Keratinocyte (primary cell): ENCODE data around the gene PHLDA3. TPM values are rescaled to one million over a fixed set of nuclear protein-coding genes. Genes with fewer than 3 reads are reported as not detected.
A peak's percentile ranks its signal among the peaks of the same experiment; 100 is the strongest.

Experiments
- DNase-seq: peaks from one replicate; pipeline ENCODE4 v3.0.0-alpha.2; 2011; ENCODE audit warnings: low read depth, missing footprints, low spot score
- FAIRE-seq: peaks from 2 replicates; lab custom pipeline; 2011; peaks lifted over from hg19 to GRCh38; lab: Jason Lieb, UNC
- H2AFZ ChIP-seq: 2 replicates; pipeline ENCODE4 v1.6.0; 2012; ENCODE audit warnings: low read length, control low read depth, inconsistent platforms; ENCODE audit not compliant: control insufficient read depth
- H3K27ac ChIP-seq: 2 replicates; pipeline ENCODE4 v1.5.1; 2011; ENCODE audit warnings: low read length; ENCODE audit not compliant: control insufficient read depth, insufficient read depth
- H3K27me3 ChIP-seq: 3 replicates; pipeline ENCODE4 v1.6.0; 2011; ENCODE audit warnings: low read length; ENCODE audit not compliant: control insufficient read depth, insufficient read depth; ENCODE audit errors: extremely low read depth
- H3K36me3 ChIP-seq, 2 experiments: 2 replicates in 1 of 2; 3 replicates in 1 of 2; pipeline ENCODE4 v1.5.1; 2011; ENCODE audit warnings: low read length in 2 of 2, mild to moderate bottlenecking in 1 of 2; ENCODE audit not compliant: control insufficient read depth in 2 of 2, insufficient read depth in 2 of 2; ENCODE audit errors: extremely low read depth in 1 of 2
- H3K4me1 ChIP-seq: 3 replicates; pipeline ENCODE4 v1.5.1; 2011; ENCODE audit warnings: low read length; ENCODE audit not compliant: control insufficient read depth, insufficient read depth; ENCODE audit errors: extremely low read depth
- H3K4me2 ChIP-seq: 3 replicates; pipeline ENCODE4 v1.6.0; 2011; ENCODE audit warnings: low read depth, low read length; ENCODE audit not compliant: control insufficient read depth, insufficient read depth; ENCODE audit errors: extremely low read depth
- H3K4me3 ChIP-seq, 3 experiments: fragments of 200-600 bp in 1 of 3; sonication (generic) in 1 of 3; 2 replicates in 2 of 3; 3 replicates in 1 of 3; pipeline ENCODE4 v1.5.1; 2011 to 2016; ENCODE audit warnings: low read length in 3 of 3, mild to moderate bottlenecking in 3 of 3, control low read depth in 2 of 3, inconsistent platforms in 1 of 3, low read depth in 1 of 3, mixed read lengths in 1 of 3, mixed run types in 1 of 3, moderate library complexity in 1 of 3; ENCODE audit not compliant: control insufficient read depth in 2 of 3, insufficient read depth in 2 of 3; ENCODE audit errors: extremely low read depth in 1 of 3
- H3K79me2 ChIP-seq: 2 replicates; pipeline ENCODE4 v1.6.0; 2012; ENCODE audit warnings: low read length; ENCODE audit not compliant: control insufficient read depth, insufficient read depth
- H3K9ac ChIP-seq: 3 replicates; pipeline ENCODE4 v1.6.0; 2011; ENCODE audit warnings: low read length; ENCODE audit not compliant: control insufficient read depth, insufficient read depth; ENCODE audit errors: extremely low read depth
- H3K9me1 ChIP-seq: 3 replicates; pipeline ENCODE4 v1.6.0; 2011; ENCODE audit warnings: low read length; ENCODE audit not compliant: control insufficient read depth, insufficient read depth; ENCODE audit errors: extremely low read depth
- H3K9me3 ChIP-seq: 2 replicates; pipeline ENCODE4 v1.5.1; 2012; ENCODE audit warnings: low read depth, low read length; ENCODE audit not compliant: control insufficient read depth
- H4K20me1 ChIP-seq: 3 replicates; pipeline ENCODE4 v1.6.0; 2011; ENCODE audit warnings: low read length; ENCODE audit not compliant: control insufficient read depth, insufficient read depth; ENCODE audit errors: extremely low read depth
- EZH2 ChIP-seq: IDR thresholded peaks from one replicate; pipeline ENCODE4 v1.6.1; 2012; ENCODE audit warnings: inconsistent platforms, mild to moderate bottlenecking, low read length, moderate library complexity
- dilution Hi-C: fragments of 300-500 bp; cut with MboI; formaldehyde crosslinking; loops from one replicate; pipeline ENCODE4 v1.7.0; 2020; ENCODE audit warnings: low sequenced_read_pairs; ENCODE audit not compliant: extremely low pct_ligation_motif_present
- polyA plus RNA-seq, 5 experiments: library from polyadenylated mRNA; depleted of rRNA in 3 of 5; stranded (reverse) in 3 of 5; stranded (forward) in 1 of 5; unstranded in 1 of 5; fragments of >200 nt; gene quantifications; 1 replicate in 1 of 5; 2 replicates in 3 of 5; 3 replicates in 1 of 5; pipeline versions ENCODE4 v1.2.1 to v1.2.3, GENCODE V29; 2011 to 2012; ENCODE audit warnings: missing spikeins in 2 of 5, low read depth in 1 of 5, low replicate concordance in 1 of 5
- TF ChIP-seq, protein P1 (sequence below), 3 experiments: IDR thresholded peaks in 1 of 3; conservative IDR thresholded peaks in 1 of 3; optimal IDR thresholded peaks in 1 of 3; 2 replicates in 2 of 3; 3 replicates in 1 of 3; pipeline versions ENCODE3 to v1.5.1; 2011; ENCODE audit warnings: low read length in 3 of 3, mild to moderate bottlenecking in 3 of 3, moderate library complexity in 2 of 3, control low read depth in 1 of 3, inconsistent platforms in 1 of 3; ENCODE audit not compliant: insufficient read depth in 2 of 3; ENCODE audit errors: extremely low read depth in 1 of 3

The PHLDA3 gene
- polyA plus RNA-seq, 1 donor (not counting 4 experiments of a cell fraction or from before 2014, with no cell fraction given), result 48.2 TPM

DNA sequence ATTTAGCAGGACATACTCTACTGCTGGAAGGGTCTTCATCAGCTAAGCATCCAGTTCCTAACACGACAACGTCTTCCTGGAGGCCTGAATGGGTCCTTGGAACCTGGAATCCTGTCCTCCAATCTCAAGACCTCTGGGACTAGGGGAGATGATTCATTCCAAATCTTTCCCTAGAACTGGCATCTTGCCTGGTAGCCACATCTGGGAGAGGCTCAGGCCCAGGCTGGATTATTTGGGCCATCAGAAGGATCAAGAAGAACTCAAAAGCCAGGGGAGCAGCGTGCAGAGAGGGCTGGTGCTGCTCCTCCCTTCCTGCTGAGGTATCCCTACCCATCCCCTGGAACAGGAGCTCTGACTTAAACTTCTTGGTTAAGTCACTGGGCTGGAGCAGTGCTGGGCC lies 2.8 kb upstream of the PHLDA3 start:
- H3K4me3 ChIP-seq, result no peak overlapping the region
- no peaks in the 10 kb centered on the region for H3K9me3 ChIP-seq
- H3K27me3 ChIP-seq, result no peaks in the 10 kb centered on the region
- no peak for TF ChIP-seq EZH2
- TF ChIP-seq, protein P1, sequence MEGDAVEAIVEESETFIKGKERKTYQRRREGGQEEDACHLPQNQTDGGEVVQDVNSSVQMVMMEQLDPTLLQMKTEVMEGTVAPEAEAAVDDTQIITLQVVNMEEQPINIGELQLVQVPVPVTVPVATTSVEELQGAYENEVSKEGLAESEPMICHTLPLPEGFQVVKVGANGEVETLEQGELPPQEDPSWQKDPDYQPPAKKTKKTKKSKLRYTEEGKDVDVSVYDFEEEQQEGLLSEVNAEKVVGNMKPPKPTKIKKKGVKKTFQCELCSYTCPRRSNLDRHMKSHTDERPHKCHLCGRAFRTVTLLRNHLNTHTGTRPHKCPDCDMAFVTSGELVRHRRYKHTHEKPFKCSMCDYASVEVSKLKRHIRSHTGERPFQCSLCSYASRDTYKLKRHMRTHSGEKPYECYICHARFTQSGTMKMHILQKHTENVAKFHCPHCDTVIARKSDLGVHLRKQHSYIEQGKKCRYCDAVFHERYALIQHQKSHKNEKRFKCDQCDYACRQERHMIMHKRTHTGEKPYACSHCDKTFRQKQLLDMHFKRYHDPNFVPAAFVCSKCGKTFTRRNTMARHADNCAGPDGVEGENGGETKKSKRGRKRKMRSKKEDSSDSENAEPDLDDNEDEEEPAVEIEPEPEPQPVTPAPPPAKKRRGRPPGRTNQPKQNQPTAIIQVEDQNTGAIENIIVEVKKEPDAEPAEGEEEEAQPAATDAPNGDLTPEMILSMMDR (optimal IDR thresholded peaks at IDR 0.05 in 1 of 3, IDR thresholded peaks at IDR 0.05 in 1 of 3, conservative IDR thresholded peaks at IDR 0.05 in 1 of 3; ENCODE audit: extremely low read depth in 1 of 3, insufficient read depth in 2 of 3, low read length in 3 of 3), result no peak
- H3K79me2 ChIP-seq, result peaks cover 21% of the 10 kb centered on the region
- H3K4me1 ChIP-seq, result peaks cover 41% of the 10 kb centered on the region
- no peak for DNase-seq
- no peak overlapping the region for H2AFZ ChIP-seq
- peak; percentile 89 for FAIRE-seq
- dilution Hi-C loops, result no loop called here
- peaks cover 0 to 2% of the 10 kb centered on the region in 2 experiments for H3K36me3 ChIP-seq
- peak overlapping the region; percentile 17 for H3K4me2 ChIP-seq
- H4K20me1 ChIP-seq, result no peaks in the 10 kb centered on the region
- no peak overlapping the region for H3K9ac ChIP-seq
- no peak overlapping the region for H3K27ac ChIP-seq
- no peaks in the 10 kb centered on the region for H3K9me1 ChIP-seq

DNA sequence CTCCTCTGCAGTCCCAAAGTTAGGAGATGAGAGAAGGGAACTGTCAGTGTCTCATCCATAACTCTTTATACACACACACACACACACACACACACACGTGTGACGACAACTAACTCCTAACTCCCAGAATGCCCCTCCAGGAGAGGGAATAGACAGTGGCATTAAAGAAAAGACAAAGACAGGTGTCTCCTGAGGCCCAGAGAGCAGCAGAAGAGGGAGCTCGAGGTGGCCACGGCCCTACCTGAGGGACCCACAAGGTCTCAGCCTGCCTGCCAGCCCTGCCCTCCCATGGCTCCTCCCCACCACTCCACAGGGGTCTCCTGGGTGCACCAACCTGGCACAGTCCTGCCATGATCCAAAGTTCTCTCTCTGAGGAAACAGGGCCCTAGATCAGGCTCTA lies 1.6 kb upstream of the PHLDA3 start:
- peaks cover 37% of the 10 kb centered on the region for H3K4me1 ChIP-seq
- FAIRE-seq, result no peak

More for the DNA sequence above, 1.6 kb upstream of the PHLDA3 start:
- TF ChIP-seq EZH2, result no peak
- TF ChIP-seq, protein P1 (optimal IDR thresholded peaks at IDR 0.05 in 1 of 3, IDR thresholded peaks at IDR 0.05 in 1 of 3, conservative IDR thresholded peaks at IDR 0.05 in 1 of 3; ENCODE audit: extremely low read depth in 1 of 3, insufficient read depth in 2 of 3, low read length in 3 of 3), result no peak
- Histone ChIP-seq H3K36me3 (peaks cover 3 to 12% of the 10 kb centered on the region in 2 experiments), H2AFZ (no peak overlapping the region), H3K27me3 (no peaks in the 10 kb centered on the region), H3K9ac (no peak overlapping the region), H3K9me1 (no peaks in the 10 kb centered on the region), H3K9me3 (no peaks in the 10 kb centered on the region), H4K20me1 (no peaks in the 10 kb centered on the region), H3K4me3 (no peak overlapping the region), H3K4me2 (no peak overlapping the region), H3K79me2 (peaks cover 33% of the 10 kb centered on the region), H3K27ac (no peak overlapping the region)
- dilution Hi-C loops, result no loop called here
- DNase-seq, result no peak
